ENCODE results near the gene GSPT1. TPM values are rescaled to one million over a fixed set of nuclear protein-coding genes. Genes with fewer than 3 reads are reported as not detected.
"Not testable (repeated sequence)": the region's sequence is repeated elsewhere in the genome, so short reads cannot be mapped to it uniquely, and the experiment has no call there.

GSPT1 gene
- 79.9 TPM for polyA plus RNA-seq (ENCODE audit: insufficient read length)

- DNase-seq (ENCODE audit: low read depth) = peak; percentile 90
Measured at GRCh38 chr16:11915644-11916523, at the start of gene GSPT1. Gene GSPT1 (minus strand): TSS chr16:11915956. CDS start chr16:11915720, 236 bp downstream.

- DNase-seq (ENCODE audit: low read depth) = no peak
Measured at GRCh38 chr16:11964761-11965551, 49.2 kb upstream of the GSPT1 start, which contains the start of gene TNFRSF17. Gene TNFRSF17 (plus strand): TSS chr16:11965210. CDS start chr16:11965325, 115 bp downstream.

- DNase-seq (ENCODE audit: low read depth) = no peak
Measured at GRCh38 chr16:11963706-11964105, 48.0 kb upstream of the GSPT1 start.

- not testable (repeated sequence) for DNase-seq (ENCODE audit: low read depth)
Measured at GRCh38 chr16:11962978-11963377, 47.2 kb upstream of the GSPT1 start.

- DNase-seq (ENCODE audit: low read depth) = not testable (repeated sequence)
Measured at GRCh38 chr16:11962457-11962856, 46.7 kb upstream of the GSPT1 start.

- no peak for DNase-seq (ENCODE audit: low read depth)
Measured at GRCh38 chr16:11957591-11958395, 42.0 kb upstream of the GSPT1 start.

GRCh38 chr16:11956558-11956957 is 40.8 kb upstream of the GSPT1 start:
- no peak for DNase-seq (ENCODE audit: low read depth)

- no peak for DNase-seq (ENCODE audit: low read depth)
Measured at GRCh38 chr16:11955713-11956123, 40.0 kb upstream of the GSPT1 start.

- not testable (repeated sequence) for DNase-seq (ENCODE audit: low read depth)
Measured at GRCh38 chr16:11953576-11953975, 37.8 kb upstream of the GSPT1 start.

GRCh38 chr16:11950388-11950787 is 34.6 kb upstream of the GSPT1 start:
- DNase-seq (ENCODE audit: low read depth) = no peak

GRCh38 chr16:11949527-11949926 is 33.8 kb upstream of the GSPT1 start:
- DNase-seq (ENCODE audit: low read depth) = no peak

- no peak for DNase-seq (ENCODE audit: low read depth)
Measured at GRCh38 chr16:11948819-11949218, 33.1 kb upstream of the GSPT1 start.

GRCh38 chr16:11946433-11946832 is 30.7 kb upstream of the GSPT1 start:
- no peak for DNase-seq (ENCODE audit: low read depth)

- DNase-seq (ENCODE audit: low read depth) = not testable (repeated sequence)
Measured at GRCh38 chr16:11941945-11942344, 26.2 kb upstream of the GSPT1 start, which contains the start of gene NPIPB2. Gene NPIPB2 (minus strand): TSS chr16:11942045. CDS start chr16:11942045, 0 bp downstream.

GRCh38 chr16:11927350-11927749 is 11.6 kb upstream of the GSPT1 start:
- not testable (repeated sequence) for DNase-seq (ENCODE audit: low read depth)

GRCh38 chr16:11924046-11924445 is 8.3 kb upstream of the GSPT1 start:
- not testable (repeated sequence) for DNase-seq (ENCODE audit: low read depth)

- no peak for DNase-seq (ENCODE audit: low read depth)
Measured at GRCh38 chr16:11916524-11917285, 949 bp upstream of the GSPT1 start.

GRCh38 chr16:11915114-11915643 is 577 bp downstream of the GSPT1 start:
- DNase-seq (ENCODE audit: low read depth) = no peak

- DNase-seq (ENCODE audit: low read depth) = no peak
Measured at GRCh38 chr16:11914210-11915113, 1.3 kb downstream of the GSPT1 start.

All from forelimb muscle (tissue), 1 donor.